ENCODE measurements around the gene DNAI2. TPM values are rescaled to one million over a fixed set of nuclear protein-coding genes. Genes with fewer than 3 reads are reported as not detected.
A peak's percentile ranks its signal among the peaks of the same experiment; 100 is the strongest.

DNAI2 gene
- total and polyA plus RNA-seq, 4 donors = 4.1 to 14.2 (median 6.7) TPM

DNA sequence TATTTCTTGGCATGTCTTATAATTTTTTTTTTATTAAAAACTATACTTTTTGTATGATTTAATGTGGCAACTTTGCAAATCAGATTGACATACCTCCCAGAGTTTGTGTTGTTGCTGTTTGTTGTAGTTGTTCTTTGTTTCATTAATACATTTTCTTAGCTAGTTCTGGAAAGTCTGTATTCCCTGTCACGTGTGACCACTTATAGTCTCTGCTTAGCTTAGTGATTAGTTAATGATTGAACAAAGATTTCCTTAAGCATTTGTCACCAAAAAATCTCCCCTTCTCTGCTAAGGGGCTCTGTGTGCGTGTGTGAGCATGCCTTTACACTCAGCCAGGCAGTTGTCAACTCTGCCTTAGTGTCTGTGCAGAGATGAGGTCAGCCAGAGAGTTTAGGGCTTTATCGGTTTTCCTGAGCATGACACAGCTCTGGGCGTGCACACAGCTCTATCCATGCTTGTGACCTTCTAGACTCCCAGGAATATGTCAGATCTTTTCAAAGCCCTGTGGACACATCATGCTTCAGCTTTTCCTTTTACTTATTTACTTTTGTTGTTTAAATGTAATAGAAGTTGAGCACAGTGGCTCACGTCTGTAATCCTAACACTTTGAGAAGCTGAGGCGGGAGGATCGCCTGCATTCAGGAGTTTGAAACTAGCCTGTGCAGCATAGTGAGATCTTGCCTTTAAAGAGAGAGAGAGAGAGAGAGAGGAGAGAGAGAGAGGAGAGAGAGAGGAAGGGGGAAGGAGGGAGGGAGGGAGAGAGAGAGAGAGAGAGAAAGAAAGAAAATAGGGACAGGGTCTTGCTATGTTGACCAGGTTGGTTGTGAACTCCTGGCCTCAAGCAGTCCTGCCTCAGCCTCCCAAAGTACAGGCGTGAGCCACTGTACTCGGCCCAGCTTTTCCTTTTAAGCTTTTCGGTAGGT lies 21.9 kb downstream of the DNAI2 start:
- H3K27ac ChIP-seq (ENCODE audit: low read depth in 1 of 2, low read length in 1 of 2) = peak overlapping the region in 1 of 2 donors; percentile 78
- 55 to 83% methylated on average over 10 of the region's 10 CpGs for WGBS, 2 donors
- H3K9ac ChIP-seq (ENCODE audit: insufficient read depth in 1 of 2, low read length in 2 of 2) = no peak overlapping the region
- no peak for ATAC-seq (ENCODE audit: insufficient read depth, low FRiP score)
- H3K4me3 ChIP-seq = no peak overlapping the region
- H3K4me1 ChIP-seq (ENCODE audit: control insufficient read depth in 5 of 5, insufficient read depth in 5 of 5, low read length in 5 of 5) = peaks cover 0 to 4% (median 0%) of the 10 kb centered on the region in 5 donors
- H3K27me3 ChIP-seq (ENCODE audit: control insufficient read depth in 3 of 3, insufficient read depth in 3 of 3, low read length in 2 of 3) = no peaks in the 10 kb centered on the region
- H3K36me3 ChIP-seq (ENCODE audit: control insufficient read depth in 4 of 4, insufficient read depth in 4 of 4, low read length in 4 of 4) = no peaks in the 10 kb centered on the region
- no peaks in the 10 kb centered on the region for H3K9me3 ChIP-seq (ENCODE audit: control insufficient read depth in 4 of 4, insufficient read depth in 3 of 4, low read length in 3 of 4)
- TF ChIP-seq, protein P1, sequence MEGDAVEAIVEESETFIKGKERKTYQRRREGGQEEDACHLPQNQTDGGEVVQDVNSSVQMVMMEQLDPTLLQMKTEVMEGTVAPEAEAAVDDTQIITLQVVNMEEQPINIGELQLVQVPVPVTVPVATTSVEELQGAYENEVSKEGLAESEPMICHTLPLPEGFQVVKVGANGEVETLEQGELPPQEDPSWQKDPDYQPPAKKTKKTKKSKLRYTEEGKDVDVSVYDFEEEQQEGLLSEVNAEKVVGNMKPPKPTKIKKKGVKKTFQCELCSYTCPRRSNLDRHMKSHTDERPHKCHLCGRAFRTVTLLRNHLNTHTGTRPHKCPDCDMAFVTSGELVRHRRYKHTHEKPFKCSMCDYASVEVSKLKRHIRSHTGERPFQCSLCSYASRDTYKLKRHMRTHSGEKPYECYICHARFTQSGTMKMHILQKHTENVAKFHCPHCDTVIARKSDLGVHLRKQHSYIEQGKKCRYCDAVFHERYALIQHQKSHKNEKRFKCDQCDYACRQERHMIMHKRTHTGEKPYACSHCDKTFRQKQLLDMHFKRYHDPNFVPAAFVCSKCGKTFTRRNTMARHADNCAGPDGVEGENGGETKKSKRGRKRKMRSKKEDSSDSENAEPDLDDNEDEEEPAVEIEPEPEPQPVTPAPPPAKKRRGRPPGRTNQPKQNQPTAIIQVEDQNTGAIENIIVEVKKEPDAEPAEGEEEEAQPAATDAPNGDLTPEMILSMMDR (IDR thresholded peaks at IDR 0.05; ENCODE audit: control extremely low read depth, extremely low read depth) = no peak
- DNase-seq = peak in 1 of 3 donors; percentile 53

- no peaks in the 10 kb centered on the region for H3K27me3 ChIP-seq (ENCODE audit: control insufficient read depth in 3 of 3, insufficient read depth in 3 of 3, low read length in 2 of 3)
- WGBS, 2 donors = 4 to 6% methylated on average over 5 of the region's 5 CpGs
- no peak overlapping the region for H3K4me3 ChIP-seq
- peaks cover 0 to 4% (median 0%) of the 10 kb centered on the region in 5 donors for H3K4me1 ChIP-seq (ENCODE audit: control insufficient read depth in 5 of 5, insufficient read depth in 5 of 5, low read length in 5 of 5)
- ATAC-seq (ENCODE audit: insufficient read depth, low FRiP score) = peak; percentile 34
- no peaks in the 10 kb centered on the region for H3K9me3 ChIP-seq (ENCODE audit: control insufficient read depth in 4 of 4, insufficient read depth in 3 of 4, low read length in 3 of 4)
- peak overlapping the region in 1 of 2 donors; percentile 78 for H3K27ac ChIP-seq (ENCODE audit: low read depth in 1 of 2, low read length in 1 of 2)
- H3K9ac ChIP-seq (ENCODE audit: insufficient read depth in 1 of 2, low read length in 2 of 2) = no peak overlapping the region
- H3K36me3 ChIP-seq (ENCODE audit: control insufficient read depth in 4 of 4, insufficient read depth in 4 of 4, low read length in 4 of 4) = no peaks in the 10 kb centered on the region
- TF ChIP-seq, protein P1 (IDR thresholded peaks at IDR 0.05; ENCODE audit: control extremely low read depth, extremely low read depth) = peak; percentile 30
- peak; percentile 61 to 81 (median 72) for DNase-seq
Measured at GRCh38 chr17:74296548-74296936, 22.5 kb downstream of the DNAI2 start.

DNA sequence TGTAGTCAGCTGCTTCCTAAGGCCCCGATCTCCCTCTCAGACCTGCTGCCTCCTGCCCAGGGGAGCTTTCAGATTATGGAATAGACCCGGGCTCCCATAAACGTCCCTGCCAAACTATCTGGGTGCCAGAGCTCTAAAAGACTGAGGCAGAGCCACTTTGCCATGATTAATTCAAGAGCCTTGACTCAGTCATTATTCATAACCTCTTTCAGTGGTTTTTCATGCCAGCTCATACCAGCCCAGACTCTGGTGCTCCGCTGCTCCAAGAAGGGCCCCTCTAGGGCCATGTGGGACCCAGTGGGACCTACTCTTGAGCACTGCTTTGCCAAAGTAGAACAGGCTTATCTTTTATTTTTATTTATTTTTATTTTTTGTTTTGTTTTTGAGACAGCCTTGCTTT lies 23.9 kb downstream of the DNAI2 start:
- DNase-seq (no peak), ATAC-seq (ENCODE audit: insufficient read depth, low FRiP score) (no peak)
- no peaks in the 10 kb centered on the region for H3K9me3 ChIP-seq (ENCODE audit: control insufficient read depth in 4 of 4, insufficient read depth in 3 of 4, low read length in 3 of 4)
- H3K4me1 ChIP-seq (ENCODE audit: control insufficient read depth in 5 of 5, insufficient read depth in 5 of 5, low read length in 5 of 5) = peaks cover 0 to 4% (median 0%) of the 10 kb centered on the region in 5 donors
- H3K36me3 ChIP-seq (ENCODE audit: control insufficient read depth in 4 of 4, insufficient read depth in 4 of 4, low read length in 4 of 4) = no peaks in the 10 kb centered on the region
- no peak overlapping the region for H3K9ac ChIP-seq (ENCODE audit: insufficient read depth in 1 of 2, low read length in 2 of 2)
- no peak overlapping the region for H3K27ac ChIP-seq (ENCODE audit: low read depth in 1 of 2, low read length in 1 of 2)
- TF ChIP-seq, protein P1 (IDR thresholded peaks at IDR 0.05; ENCODE audit: control extremely low read depth, extremely low read depth) = no peak
- H3K4me3 ChIP-seq = no peak overlapping the region
- WGBS, 2 donors = 81 to 96% methylated on average over 4 of the region's 4 CpGs
- no peaks in the 10 kb centered on the region for H3K27me3 ChIP-seq (ENCODE audit: control insufficient read depth in 3 of 3, insufficient read depth in 3 of 3, low read length in 2 of 3)

All from lung (tissue), 12 donors.